ENCODE measurements around the gene SMIM31.

Gene SMIM31

DNA sequence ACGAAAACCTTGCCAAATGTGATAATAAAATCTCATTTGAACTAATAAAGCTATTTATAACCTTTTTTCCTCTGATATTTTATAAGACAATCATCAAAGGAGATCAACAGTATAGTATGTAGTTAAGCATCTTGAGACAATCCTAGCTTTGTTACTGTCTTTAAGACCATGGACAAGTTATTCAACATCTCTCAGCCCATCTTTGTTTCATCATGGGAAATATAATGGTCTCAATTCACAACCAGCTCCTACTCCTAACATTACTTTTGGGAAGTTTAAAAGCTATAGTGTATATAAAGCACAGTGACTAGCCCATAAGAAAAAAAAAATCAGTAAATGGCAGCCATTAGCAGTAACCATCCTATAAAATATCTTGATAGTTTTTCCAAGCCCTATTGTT lies 65.4 kb downstream of the SMIM31 start:
- no peaks in the 10 kb centered on the region for H3K79me2 ChIP-seq (ENCODE audit: low read length)
- H3K36me3 ChIP-seq (replicated peaks; ENCODE audit: low read depth, low read length): no peaks in the 10 kb centered on the region
- TF ChIP-seq, protein P1, sequence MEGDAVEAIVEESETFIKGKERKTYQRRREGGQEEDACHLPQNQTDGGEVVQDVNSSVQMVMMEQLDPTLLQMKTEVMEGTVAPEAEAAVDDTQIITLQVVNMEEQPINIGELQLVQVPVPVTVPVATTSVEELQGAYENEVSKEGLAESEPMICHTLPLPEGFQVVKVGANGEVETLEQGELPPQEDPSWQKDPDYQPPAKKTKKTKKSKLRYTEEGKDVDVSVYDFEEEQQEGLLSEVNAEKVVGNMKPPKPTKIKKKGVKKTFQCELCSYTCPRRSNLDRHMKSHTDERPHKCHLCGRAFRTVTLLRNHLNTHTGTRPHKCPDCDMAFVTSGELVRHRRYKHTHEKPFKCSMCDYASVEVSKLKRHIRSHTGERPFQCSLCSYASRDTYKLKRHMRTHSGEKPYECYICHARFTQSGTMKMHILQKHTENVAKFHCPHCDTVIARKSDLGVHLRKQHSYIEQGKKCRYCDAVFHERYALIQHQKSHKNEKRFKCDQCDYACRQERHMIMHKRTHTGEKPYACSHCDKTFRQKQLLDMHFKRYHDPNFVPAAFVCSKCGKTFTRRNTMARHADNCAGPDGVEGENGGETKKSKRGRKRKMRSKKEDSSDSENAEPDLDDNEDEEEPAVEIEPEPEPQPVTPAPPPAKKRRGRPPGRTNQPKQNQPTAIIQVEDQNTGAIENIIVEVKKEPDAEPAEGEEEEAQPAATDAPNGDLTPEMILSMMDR (IDR thresholded peaks at IDR 0.05; ENCODE audit: low read depth, low read length): no peak
- no peak overlapping the region for H3K27ac ChIP-seq (ENCODE audit: low read length)
- H4K20me1 ChIP-seq (ENCODE audit: insufficient read depth, low read length): no peaks in the 10 kb centered on the region
- H3K4me1 ChIP-seq (ENCODE audit: low read length): no peaks in the 10 kb centered on the region
- no peak overlapping the region for H3K9ac ChIP-seq (ENCODE audit: low read length)
- no peaks in the 10 kb centered on the region for H3K9me3 ChIP-seq (ENCODE audit: insufficient read depth, low read length)
- H2AFZ ChIP-seq (ENCODE audit: low read depth, low read length): 0 out of 2 replicates have a peak overlapping the region, but pooled peaks have one; percentile 33
- no peak overlapping the region for H3K4me2 ChIP-seq (ENCODE audit: low read length)
- no peak overlapping the region for H3K4me3 ChIP-seq (ENCODE audit: low read length)
- H3K27me3 ChIP-seq (ENCODE audit: low read depth, low read length): no peaks in the 10 kb centered on the region

DNA sequence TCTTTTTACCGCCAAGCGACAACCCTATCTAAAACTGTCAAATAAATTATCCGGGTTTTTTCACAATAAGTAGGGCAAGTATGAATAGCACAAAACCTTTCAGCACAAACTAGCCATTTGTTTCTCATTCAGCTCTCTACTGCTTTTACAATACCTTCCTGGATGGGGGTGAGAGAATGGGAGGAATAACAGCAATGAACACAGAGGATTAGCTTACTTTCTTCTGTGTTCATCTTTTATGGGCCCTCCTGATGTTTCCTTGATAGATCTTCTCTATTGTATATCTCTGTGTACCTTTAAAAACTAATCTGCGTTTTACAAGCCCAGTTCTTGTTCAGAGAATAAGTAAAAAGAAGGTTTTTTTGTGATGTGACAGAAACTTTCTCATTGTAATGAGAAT lies 67.8 kb downstream of the SMIM31 start:
- H3K4me2 ChIP-seq (ENCODE audit: low read length): no peak overlapping the region
- no peak overlapping the region for H3K4me3 ChIP-seq (ENCODE audit: low read length)
- H3K9me3 ChIP-seq (ENCODE audit: insufficient read depth, low read length): no peaks in the 10 kb centered on the region
- no peak overlapping the region for H3K9ac ChIP-seq (ENCODE audit: low read length)
- H4K20me1 ChIP-seq (ENCODE audit: insufficient read depth, low read length): no peaks in the 10 kb centered on the region
- no peaks in the 10 kb centered on the region for H3K27me3 ChIP-seq (ENCODE audit: low read depth, low read length)
- no peaks in the 10 kb centered on the region for H3K79me2 ChIP-seq (ENCODE audit: low read length)
- no peaks in the 10 kb centered on the region for H3K4me1 ChIP-seq (ENCODE audit: low read length)
- no peak overlapping the region for H3K27ac ChIP-seq (ENCODE audit: low read length)
- no peak for TF ChIP-seq EZH2phosphoT487 (IDR thresholded peaks at IDR 0.05; ENCODE audit: low read depth)
- TF ChIP-seq, protein P1 (IDR thresholded peaks at IDR 0.05; ENCODE audit: low read depth, low read length): no peak
- H3K36me3 ChIP-seq (replicated peaks; ENCODE audit: low read depth, low read length): no peaks in the 10 kb centered on the region
- H2AFZ ChIP-seq (ENCODE audit: low read depth, low read length): no peak overlapping the region

DNA sequence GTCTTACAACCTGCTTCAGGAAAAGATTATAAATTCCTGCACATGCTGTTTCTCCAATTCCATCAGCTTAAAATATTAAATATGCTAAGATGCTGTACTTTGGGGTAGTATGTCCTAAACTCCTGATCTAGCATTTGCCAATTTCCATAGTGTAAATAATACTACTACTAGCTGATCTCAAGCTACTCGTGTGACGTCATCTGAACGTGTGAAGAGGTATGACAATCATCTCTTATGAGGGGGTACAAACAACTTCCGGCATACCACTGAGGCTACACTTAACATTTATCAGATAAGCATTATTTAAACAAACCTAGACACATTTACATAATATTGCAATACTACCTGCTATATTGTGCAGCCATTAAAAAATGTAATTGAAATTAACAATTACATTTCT lies 70.7 kb downstream of the SMIM31 start:
- Histone ChIP-seq H3K36me3 (replicated peaks; ENCODE audit: low read depth, low read length) (no peaks in the 10 kb centered on the region), H3K27ac (ENCODE audit: low read length) (no peak overlapping the region), H3K27me3 (ENCODE audit: low read depth, low read length) (no peaks in the 10 kb centered on the region), H3K4me1 (ENCODE audit: low read length) (no peaks in the 10 kb centered on the region), H2AFZ (ENCODE audit: low read depth, low read length) (no peak overlapping the region), H3K9ac (ENCODE audit: low read length) (no peak overlapping the region), H3K79me2 (ENCODE audit: low read length) (no peaks in the 10 kb centered on the region), H4K20me1 (ENCODE audit: insufficient read depth, low read length) (no peaks in the 10 kb centered on the region), H3K4me2 (ENCODE audit: low read length) (no peak overlapping the region), H3K9me3 (ENCODE audit: insufficient read depth, low read length) (no peaks in the 10 kb centered on the region), H3K4me3 (ENCODE audit: low read length) (no peak overlapping the region)
- no peak for TF ChIP-seq EZH2phosphoT487 (IDR thresholded peaks at IDR 0.05; ENCODE audit: low read depth)
- TF ChIP-seq, protein P1 (IDR thresholded peaks at IDR 0.05; ENCODE audit: low read depth, low read length): no peak

- no peak overlapping the region for H2AFZ ChIP-seq (ENCODE audit: low read depth, low read length)
- H3K4me3 ChIP-seq (ENCODE audit: low read length): no peak overlapping the region
- no peaks in the 10 kb centered on the region for H3K4me1 ChIP-seq (ENCODE audit: low read length)
- H4K20me1 ChIP-seq (ENCODE audit: insufficient read depth, low read length): no peaks in the 10 kb centered on the region
- no peak overlapping the region for H3K9ac ChIP-seq (ENCODE audit: low read length)
- no peak overlapping the region for H3K27ac ChIP-seq (ENCODE audit: low read length)
- H3K27me3 ChIP-seq (ENCODE audit: low read depth, low read length): no peaks in the 10 kb centered on the region
- TF ChIP-seq, protein P1 (IDR thresholded peaks at IDR 0.05; ENCODE audit: low read depth, low read length): no peak
- TF ChIP-seq EZH2phosphoT487 (IDR thresholded peaks at IDR 0.05; ENCODE audit: low read depth): no peak
- no peak overlapping the region for H3K4me2 ChIP-seq (ENCODE audit: low read length)
- H3K79me2 ChIP-seq (ENCODE audit: low read length): no peaks in the 10 kb centered on the region
- H3K36me3 ChIP-seq (replicated peaks; ENCODE audit: low read depth, low read length): no peaks in the 10 kb centered on the region
- no peaks in the 10 kb centered on the region for H3K9me3 ChIP-seq (ENCODE audit: insufficient read depth, low read length)
These were observed 75.0 kb downstream of the SMIM31 start for GRCh38 chr4:164828955-164829354.

Data from OCI-LY3 (cell line).